B cell (primary cell): ENCODE measurements around the gene B4GALNT1. TPM values are rescaled to one million over a fixed set of nuclear protein-coding genes. Genes with fewer than 3 reads are reported as not detected.

Experiments used
- ATAC-seq: fragments of 200-7000 bp; cut with Tn5 transposase; one replicate; pipeline ENCODE4 v1.10.0; 2021; ENCODE audit warnings: low read depth, mild to moderate bottlenecking, moderate number of reproducible peaks, moderate library complexity
- CTCF ChIA-PET: fragments of 350-600 bp; sonication (Branson Sonifier 250); formaldehyde crosslinking; loops from one replicate; lab custom pipeline; 2021; ENCODE audit warnings: antibody characterized with exemption, inconsistent platforms; lab: Charles Lee
- POLR2A ChIA-PET: fragments of 350-600 bp; sonication (Branson Sonifier 250); formaldehyde crosslinking; loops from one replicate; lab custom pipeline; 2021; ENCODE audit warnings: antibody characterized with exemption; lab: Charles Lee
- DNase-seq: peaks from one replicate; pipeline ENCODE4 v3.0.0; 2013
- H2AFZ ChIP-seq: 2 replicates; pipeline ENCODE4 v1.6.1; 2012; ENCODE audit warnings: mild to moderate bottlenecking, low read depth, low read length; ENCODE audit not compliant: insufficient read depth, poor library complexity, severe bottlenecking
- H3K27ac ChIP-seq, 2 donors: 1 replicate in 1 of 2; 2 replicates in 1 of 2; pipeline ENCODE4 v1.5.1; 2012 to 2013; ENCODE audit warnings: low read length in 2 of 2, mild to moderate bottlenecking in 2 of 2, moderate library complexity in 1 of 2
- H3K27me3 ChIP-seq, 4 experiments: fragments of 200-600 bp in 1 of 4; sonication (generic) in 1 of 4; replicated peaks in 1 of 4; 1 replicate in 2 of 4; 2 replicates in 2 of 4; pipeline versions ENCODE4 v1.6.1 to v1.7.0; 2013 to 2016; ENCODE audit warnings: low read length in 3 of 4, mild to moderate bottlenecking in 2 of 4, mixed read lengths in 1 of 4, moderate library complexity in 1 of 4; ENCODE audit not compliant: insufficient read depth in 4 of 4, control insufficient read depth in 3 of 4; ENCODE audit errors: control extremely low read depth in 1 of 4
- H3K36me3 ChIP-seq, 2 experiments: replicated peaks in 1 of 2; 1 replicate in 1 of 2; 2 replicates in 1 of 2; pipeline versions ENCODE4 v1.6.1 to v1.7.1; 2013; ENCODE audit warnings: low read length in 1 of 2; ENCODE audit not compliant: insufficient read depth in 2 of 2, control insufficient read depth in 1 of 2; ENCODE audit errors: control extremely low read depth in 1 of 2, extremely low read depth in 1 of 2
- H3K4me1 ChIP-seq, 2 donors: fragments of 200-600 bp in 1 of 2; sonication (generic) in 1 of 2; 1 replicate in 1 of 2; 2 replicates in 1 of 2; pipeline versions ENCODE4 v1.5.1 to v1.6.1; 2013 to 2017; ENCODE audit warnings: low read length in 2 of 2; ENCODE audit not compliant: control insufficient read depth in 2 of 2, insufficient read depth in 2 of 2
- H3K4me2 ChIP-seq: replicated peaks from 2 replicates; pipeline ENCODE3; 2012; ENCODE audit warnings: mild to moderate bottlenecking, low read depth, low read length; ENCODE audit not compliant: poor library complexity, severe bottlenecking
- H3K4me3 ChIP-seq, 5 experiments: fragments of 200-600 bp in 1 of 5; sonication (generic) in 1 of 5; 1 replicate in 3 of 5; 2 replicates in 2 of 5; pipeline versions ENCODE4 v1.5.1 to v1.7.0; 2011 to 2016; ENCODE audit warnings: low read length in 4 of 5, mild to moderate bottlenecking in 4 of 5, low read depth in 2 of 5, control low read depth in 1 of 5, moderate library complexity in 1 of 5; ENCODE audit not compliant: insufficient read depth in 1 of 5; ENCODE audit errors: control extremely low read depth in 1 of 5, extremely low read depth in 1 of 5
- H3K79me2 ChIP-seq: fragments of 200-600 bp; sonication (generic); one replicate; pipeline ENCODE4 v1.6.0; 2016; ENCODE audit warnings: low read length; ENCODE audit not compliant: control insufficient read depth, insufficient read depth
- H3K9ac ChIP-seq: fragments of 200-600 bp; sonication (generic); 2 replicates; pipeline ENCODE4 v1.6.1; 2017; ENCODE audit warnings: mild to moderate bottlenecking, low read length, moderate library complexity
- H3K9me3 ChIP-seq, 3 donors: one replicate each; pipeline versions ENCODE4 v1.6.1 to v1.7.1; 2013; ENCODE audit warnings: low read length in 2 of 3; ENCODE audit not compliant: control insufficient read depth in 2 of 3, insufficient read depth in 1 of 3; ENCODE audit errors: control extremely low read depth in 1 of 3
- H4K20me1 ChIP-seq: 2 replicates; pipeline ENCODE4 v1.6.0; 2012; ENCODE audit warnings: mild to moderate bottlenecking, low read length; ENCODE audit not compliant: insufficient read depth, control insufficient read depth, poor library complexity, severe bottlenecking
- H3K27ac Mint-ChIP-seq: one replicate; pipeline ENCODE4 v1.8.0; 2021; ENCODE audit warnings: mixed read lengths
- H3K27me3 Mint-ChIP-seq: one replicate; pipeline ENCODE4 v1.8.0; 2021; ENCODE audit warnings: mixed read lengths
- H3K4me1 Mint-ChIP-seq: one replicate; pipeline ENCODE4 v1.8.0; 2021; ENCODE audit warnings: mixed read lengths
- H3K4me3 Mint-ChIP-seq: one replicate; pipeline ENCODE4 v1.8.0; 2021; ENCODE audit warnings: mixed read lengths
- H3K9me3 Mint-ChIP-seq: one replicate; pipeline ENCODE4 v1.8.0; 2022; ENCODE audit warnings: mixed read lengths; ENCODE audit not compliant: insufficient read depth
- CTCF ChIP-seq: fragments of 200-600 bp; IDR thresholded peaks from one replicate; pipeline ENCODE4 v1.8.0; 2022; ENCODE audit warnings: antibody characterized with exemption, mild to moderate bottlenecking
- EZH2 ChIP-seq: IDR thresholded peaks from 2 replicates; pipeline ENCODE4 v1.6.1; 2012; ENCODE audit warnings: borderline replicate concordance, low read depth, mild to moderate bottlenecking, moderate library complexity, low read length; ENCODE audit not compliant: insufficient read depth, poor library complexity, severe bottlenecking
- WGBS: methylation state at CpG from one replicate; pipeline ENCODE4 v1.1.5; 2013; ENCODE audit warnings: missing lambda C conversion rate; ENCODE audit not compliant: insufficient coverage; 5-methylcytosine and 5-hydroxymethylcytosine counted together
- intact Hi-C: fragments of 100-400 bp; cut with micrococcal nuclease; formaldehyde crosslinking; loops from one replicate; pipeline ENCODE4 v1.10.0; 2022
- polyA plus RNA-seq: library from polyadenylated mRNA; depleted of rRNA; stranded (reverse); fragments of >200 nt; gene quantifications from 2 replicates; pipeline ENCODE4 v1.2.3, GENCODE V29; 2012
- total RNA-seq, 2 donors: library from RNA; stranded (reverse); fragments of 120-200 nt in 1 of 2; gene quantifications; 1 replicate in 1 of 2; 2 replicates in 1 of 2; pipeline versions ENCODE4 v1.2.3 to v1.2.4, GENCODE V29; 2013 to 2022

The B4GALNT1 gene
- total and polyA plus RNA-seq, 2 donors (not counting 1 experiment from before 2014, with no cell fraction given): 0.04 to 0.22 TPM

- H3K36me3 ChIP-seq: no peaks in the 10 kb centered on the region
- peak overlapping the region; percentile 97 for H3K4me2 ChIP-seq
- POLR2A ChIA-PET: interaction anchor here (0.6 kb wide), 2 partner anchors 10 to 24 kb away, joined by 3 to 4 read pairs; no protein-coding TSS in a partner anchor
- ATAC-seq: no peak
- H3K27me3 ChIP-seq: peaks cover 0 to 72% (median 34%) of the 10 kb centered on the region in 4 experiments
- no peaks in the 10 kb centered on the region for H3K79me2 ChIP-seq
- H3K4me3 ChIP-seq: peak overlapping the region in 1 of 5 experiments; percentile 62
- peak overlapping the region; percentile 48 for H2AFZ ChIP-seq
- H3K27ac Mint-ChIP-seq: no peak overlapping the region
- intact Hi-C loops: no loop called here
- peaks cover 47% of the 10 kb centered on the region for H3K27me3 Mint-ChIP-seq
- DNase-seq: no peak
- no peaks in the 10 kb centered on the region for H3K9me3 Mint-ChIP-seq
- H3K9ac ChIP-seq: peak overlapping the region; percentile 63
- CTCF ChIA-PET: interaction anchor here (12.6 kb wide), 1 partner anchor 27 kb away, joined by 97 read pairs; no protein-coding TSS in a partner anchor
- WGBS: 49% methylated on average over 20 of the region's 34 CpGs
- no peak overlapping the region for H3K27ac ChIP-seq
- peaks cover 0 to 11% (median 0%) of the 10 kb centered on the region in 3 donors for H3K9me3 ChIP-seq
- H3K4me3 Mint-ChIP-seq: peak overlapping the region; percentile 81
- H4K20me1 ChIP-seq: peaks cover 4% of the 10 kb centered on the region
- TF ChIP-seq EZH2 (no peak), CTCF (no peak)
- H3K4me1 Mint-ChIP-seq: peaks cover 48% of the 10 kb centered on the region
- H3K4me1 ChIP-seq: peaks cover 50% of the 10 kb centered on the region in 2 donors
These were observed 23.0 kb downstream of the B4GALNT1 start for GRCh38 chr12:57609781-57610553.
